HG03521 (cell line): Measurements from ENCODE around the gene PSME2.

Experiments used
- ATAC-seq: cut with Tn5 transposase; IDR thresholded peaks from one replicate; pipeline ENCODE4 v1.9.1; 2021; ENCODE audit warnings: mild to moderate bottlenecking, moderate library complexity; ENCODE audit not compliant: unreplicated experiment

PSME2 gene

DNA sequence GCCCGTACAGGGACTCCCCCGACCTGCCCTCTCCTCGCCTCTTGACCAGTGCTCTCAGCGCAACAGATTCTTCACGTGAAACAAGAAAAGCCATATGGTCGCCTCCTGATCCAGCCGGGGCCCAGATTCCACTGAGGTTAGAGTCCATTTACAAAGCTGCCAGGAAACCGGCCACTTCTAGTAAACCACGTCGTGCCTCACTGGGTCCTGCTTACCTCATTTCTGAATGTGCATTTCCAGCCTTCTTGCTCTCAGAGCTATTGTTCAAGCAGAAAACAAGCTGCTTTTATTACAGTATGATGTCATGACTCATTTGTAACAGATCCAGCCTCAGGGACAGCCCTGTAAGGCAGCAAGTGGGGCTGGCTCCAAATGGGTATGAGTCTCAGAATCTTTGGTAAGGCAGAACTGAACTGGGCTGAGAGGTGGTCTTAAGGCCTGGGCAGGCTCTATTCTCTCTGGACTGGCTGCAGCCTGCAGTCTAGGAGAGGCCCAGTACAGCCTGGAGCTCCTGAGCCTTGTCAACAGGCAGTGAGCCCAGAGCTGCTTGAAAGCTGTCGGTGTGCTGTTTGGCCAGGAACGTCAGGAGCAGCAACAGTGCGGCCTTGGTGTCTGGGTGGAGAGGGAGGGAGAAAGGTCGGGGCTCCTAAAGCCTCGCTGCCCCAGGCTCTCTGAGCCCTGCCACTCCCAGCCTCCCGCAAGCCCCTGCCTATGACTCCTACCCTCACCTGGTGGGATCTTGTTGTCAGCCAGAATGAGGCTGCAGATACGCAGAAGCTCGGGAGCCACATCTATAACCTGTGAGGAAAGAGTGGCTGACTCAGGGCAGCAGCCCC lies 33.8 kb upstream of the PSME2 start:
- no peak for ATAC-seq

DNA sequence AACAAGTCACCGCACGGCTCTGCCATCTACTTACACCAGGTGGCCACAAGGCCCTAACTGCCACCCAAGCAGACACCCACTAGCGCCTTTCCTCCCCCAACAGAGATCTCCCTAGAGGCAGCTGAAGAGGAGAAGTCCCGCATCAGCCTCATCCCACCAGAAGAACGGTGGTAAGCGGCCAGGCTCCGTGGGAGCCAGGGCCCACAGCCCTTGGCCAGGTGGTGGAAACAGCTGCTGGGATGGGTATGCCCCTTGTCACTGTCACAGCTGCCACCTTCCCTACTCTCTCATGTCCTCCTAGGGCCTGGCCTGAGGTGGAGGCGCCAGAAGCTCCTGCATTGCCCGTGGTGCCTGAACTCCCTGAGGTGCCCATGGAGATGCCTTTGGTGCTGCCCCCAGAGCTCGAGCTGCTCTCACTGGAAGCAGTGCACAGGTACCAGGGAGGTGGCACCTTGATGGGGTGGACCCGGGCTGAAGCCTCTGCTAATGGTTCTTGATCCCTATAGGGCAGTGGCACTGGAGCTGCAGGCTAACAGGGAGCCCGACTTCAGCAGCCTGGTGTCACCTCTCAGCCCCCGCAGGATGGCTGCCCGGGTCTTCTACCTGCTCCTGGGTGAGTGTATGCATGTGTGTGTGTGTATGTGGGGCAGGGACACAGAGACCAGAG lies 33.0 kb upstream of the PSME2 start:
- ATAC-seq, result no peak

DNA sequence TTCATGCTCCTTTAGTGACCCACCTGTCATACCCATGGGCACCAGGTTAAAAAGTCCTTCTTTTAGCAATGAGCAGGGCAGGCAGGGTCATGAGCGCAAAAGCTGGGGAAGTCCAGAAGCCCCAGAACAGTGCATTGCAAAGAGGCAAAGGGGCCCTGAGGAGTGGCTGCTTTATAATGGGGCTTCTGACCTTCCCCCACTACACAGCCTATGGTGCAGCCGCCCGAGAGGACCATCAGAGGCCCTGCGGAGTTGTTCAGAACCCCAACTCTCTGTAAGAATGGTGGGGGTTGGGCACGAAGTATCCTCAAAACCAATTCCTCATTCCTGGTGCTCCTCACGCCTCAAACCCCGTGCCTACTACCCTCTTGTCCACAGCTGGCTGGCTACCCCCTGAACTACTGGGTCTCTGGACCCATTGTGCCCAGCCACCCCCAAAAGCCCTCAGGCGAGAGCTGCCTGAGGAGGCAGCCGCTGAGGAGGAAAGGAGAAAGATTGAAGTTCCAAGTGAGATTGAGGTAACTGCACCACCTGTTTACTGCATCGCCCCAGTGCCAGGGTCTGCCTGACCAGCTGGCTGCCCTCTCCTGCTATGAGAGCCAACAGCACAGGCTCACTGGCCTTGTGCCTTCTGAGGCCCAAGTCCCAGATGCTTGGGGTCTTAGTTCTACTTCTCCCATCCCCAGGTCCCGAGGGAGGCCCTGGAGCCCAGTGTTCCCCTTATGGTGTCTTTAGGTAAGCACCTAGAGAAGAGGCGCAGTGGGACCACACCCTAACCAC lies 32.2 kb upstream of the PSME2 start:
- no peak for ATAC-seq

DNA sequence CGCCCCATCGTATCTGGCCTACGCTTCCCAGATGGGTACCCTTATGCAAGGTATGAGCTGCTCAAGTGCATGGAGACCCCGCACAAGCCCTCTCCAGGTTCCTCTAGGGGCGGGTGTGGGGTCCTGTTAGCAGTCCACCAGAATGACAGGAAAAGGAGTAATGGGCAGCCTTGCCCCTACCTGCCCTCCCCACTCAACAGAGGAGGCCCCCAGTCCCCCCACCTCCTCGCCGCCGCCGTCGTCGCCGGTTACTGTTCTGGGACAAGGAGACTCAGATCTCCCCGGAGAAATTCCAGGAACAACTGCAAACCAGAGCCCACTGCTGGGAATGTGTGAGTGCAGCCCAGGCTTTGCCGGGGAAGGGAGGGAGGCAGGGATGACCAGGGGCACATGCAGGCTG lies 31.5 kb upstream of the PSME2 start:
- ATAC-seq, result no peak

DNA sequence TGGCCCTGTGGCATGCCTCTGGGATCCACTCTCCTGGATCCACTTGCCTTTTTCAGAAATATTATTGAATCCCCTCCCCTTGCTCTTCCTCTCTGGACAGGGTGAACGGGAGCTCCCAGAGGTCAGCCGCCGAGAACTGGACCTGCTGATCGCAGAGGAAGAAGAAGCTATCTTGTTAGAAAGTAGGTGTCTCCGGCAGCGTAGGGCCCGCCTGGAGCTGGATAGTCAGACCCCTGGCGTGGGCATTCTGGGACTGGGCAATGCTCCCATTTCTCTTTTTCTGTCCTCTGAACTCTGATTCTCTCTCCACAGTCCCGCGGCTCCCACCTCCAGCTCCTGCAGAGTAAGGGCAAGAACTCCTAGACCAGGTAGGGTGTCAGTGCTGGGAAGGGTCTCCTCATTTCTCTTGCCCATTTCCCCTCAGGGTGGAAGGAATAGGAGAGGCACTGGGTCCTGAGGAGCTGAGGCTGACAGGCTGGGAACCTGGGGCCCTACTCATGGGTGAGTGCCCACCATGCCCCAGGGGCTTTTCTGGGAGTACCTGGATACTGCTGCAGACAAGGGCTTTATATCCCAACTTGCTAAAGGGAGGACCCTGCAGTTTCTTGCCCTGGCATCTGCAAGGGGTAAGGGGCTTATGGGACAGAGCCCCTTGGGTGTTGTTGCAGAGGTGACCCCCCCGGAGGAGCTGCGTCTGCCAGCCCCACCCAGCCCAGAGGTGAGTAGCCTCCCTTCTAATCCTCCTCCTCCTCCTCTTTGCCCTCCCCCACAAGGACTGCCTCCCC lies 30.8 kb upstream of the PSME2 start:
- no peak for ATAC-seq

DNA sequence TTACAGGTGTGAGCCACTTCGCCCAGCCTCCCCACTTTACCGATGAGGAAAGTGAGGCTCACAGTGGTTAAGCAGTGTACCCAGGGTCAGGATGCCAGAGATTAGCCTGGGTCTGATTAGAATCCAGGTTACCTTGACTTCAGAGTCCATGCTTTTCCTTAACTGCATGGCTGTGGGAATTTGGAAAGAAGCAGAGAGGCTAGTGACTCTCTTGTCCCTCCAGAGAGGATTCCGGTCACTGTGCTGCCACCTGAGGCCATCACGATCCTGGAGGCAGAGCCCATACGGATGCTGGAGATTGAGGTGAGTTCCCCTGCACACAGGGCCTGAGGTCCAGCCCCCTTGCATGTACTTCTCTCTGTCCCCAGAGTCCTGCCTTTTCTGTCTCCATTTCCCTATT lies 30.2 kb upstream of the PSME2 start:
- ATAC-seq, result no peak

DNA sequence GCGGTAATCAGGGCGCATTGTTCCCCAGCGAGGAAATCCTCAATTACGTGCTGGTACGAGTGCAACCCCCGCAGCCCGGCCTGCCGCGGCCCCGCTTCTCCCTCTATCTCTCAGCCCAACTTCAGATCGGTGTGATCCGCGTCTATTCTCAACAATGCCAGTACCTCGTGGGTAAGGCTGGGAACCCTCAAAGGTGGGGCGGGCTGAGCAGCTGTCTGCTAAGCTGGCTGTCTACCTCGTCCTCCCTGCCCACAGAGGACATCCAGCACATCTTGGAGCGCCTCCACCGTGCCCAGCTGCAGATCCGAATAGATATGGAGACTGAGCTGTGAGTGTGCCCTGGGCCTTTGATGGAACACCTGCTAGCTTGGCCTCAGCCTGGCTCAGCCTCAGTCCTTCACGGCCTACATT lies 26.5 kb upstream of the PSME2 start:
- ATAC-seq, result no peak

DNA sequence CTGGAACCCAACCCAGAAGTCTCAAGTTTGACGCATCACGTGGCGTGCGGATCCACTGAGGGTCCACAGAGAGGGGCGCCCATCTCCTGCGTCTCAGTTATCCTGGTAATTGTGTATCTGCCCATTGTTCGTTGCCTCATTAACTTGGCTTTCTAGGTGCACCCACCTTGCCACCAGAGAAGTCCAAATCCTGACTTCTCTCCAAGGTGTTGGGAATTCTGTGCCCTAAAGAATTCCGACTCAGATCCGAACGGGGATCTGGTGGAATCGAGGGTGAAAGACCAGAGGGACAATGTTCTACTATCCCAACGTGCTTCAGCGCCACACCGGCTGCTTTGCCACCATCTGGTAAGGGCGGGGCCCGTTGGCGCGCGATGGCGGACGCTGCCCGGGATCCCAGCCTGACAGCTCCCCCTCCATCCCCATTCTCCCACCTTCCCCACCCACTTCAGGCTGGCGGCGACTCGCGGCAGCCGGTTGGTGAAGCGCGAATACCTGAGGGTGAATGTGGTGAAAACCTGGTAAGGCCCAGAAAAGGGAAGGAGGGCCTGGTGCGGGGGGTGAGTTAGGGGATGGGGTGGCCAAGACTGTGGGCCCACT lies 26.0 kb upstream of the PSME2 start:
- no peak for ATAC-seq

DNA sequence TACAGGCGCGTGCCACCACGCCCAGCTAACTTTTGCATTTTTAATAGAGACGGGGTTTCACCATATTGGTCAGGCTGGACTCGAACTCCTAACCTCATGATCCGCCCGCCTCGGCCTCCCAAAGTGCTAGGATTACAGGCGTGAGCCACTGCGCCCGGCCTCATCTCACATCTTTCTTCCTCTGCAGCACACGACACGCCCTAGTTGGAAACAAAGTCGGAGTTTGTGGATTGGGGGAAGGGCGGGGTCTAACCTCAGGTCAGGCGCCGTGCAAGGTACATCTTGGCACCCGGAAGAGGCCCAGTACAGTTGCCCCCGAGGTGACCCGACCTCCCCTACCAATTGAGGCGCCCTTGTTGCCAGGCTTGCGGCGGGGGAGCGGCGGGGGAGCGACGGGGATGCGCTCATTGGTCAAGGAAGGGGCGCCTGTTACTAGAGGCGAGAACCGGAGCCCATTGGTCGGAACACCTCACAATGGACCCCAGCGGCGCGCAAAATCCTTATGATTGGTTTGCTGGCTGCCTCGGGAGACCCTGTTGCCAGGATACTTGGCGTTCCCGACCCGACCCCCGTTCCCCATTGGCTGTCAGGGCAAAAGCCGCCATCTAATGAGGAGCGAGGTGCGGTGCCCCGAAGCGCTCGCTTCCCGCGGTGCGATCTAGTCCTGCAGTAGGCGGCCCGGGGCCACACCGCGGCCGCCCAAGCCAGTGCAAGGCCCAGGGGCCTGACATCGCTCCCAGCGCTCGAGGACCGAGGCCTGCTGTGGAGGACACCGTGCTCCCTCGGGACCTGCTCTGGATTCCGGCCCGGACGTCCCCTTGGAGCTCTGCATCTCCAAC lies 25.2 kb upstream of the PSME2 start, which contains the start of gene REC8:
REC8 (plus strand) TSS at position 659 of the 839 bp plus-strand sequence. CDS start 473 bp downstream, outside the sequence.
- ATAC-seq, result peak; percentile 66

DNA sequence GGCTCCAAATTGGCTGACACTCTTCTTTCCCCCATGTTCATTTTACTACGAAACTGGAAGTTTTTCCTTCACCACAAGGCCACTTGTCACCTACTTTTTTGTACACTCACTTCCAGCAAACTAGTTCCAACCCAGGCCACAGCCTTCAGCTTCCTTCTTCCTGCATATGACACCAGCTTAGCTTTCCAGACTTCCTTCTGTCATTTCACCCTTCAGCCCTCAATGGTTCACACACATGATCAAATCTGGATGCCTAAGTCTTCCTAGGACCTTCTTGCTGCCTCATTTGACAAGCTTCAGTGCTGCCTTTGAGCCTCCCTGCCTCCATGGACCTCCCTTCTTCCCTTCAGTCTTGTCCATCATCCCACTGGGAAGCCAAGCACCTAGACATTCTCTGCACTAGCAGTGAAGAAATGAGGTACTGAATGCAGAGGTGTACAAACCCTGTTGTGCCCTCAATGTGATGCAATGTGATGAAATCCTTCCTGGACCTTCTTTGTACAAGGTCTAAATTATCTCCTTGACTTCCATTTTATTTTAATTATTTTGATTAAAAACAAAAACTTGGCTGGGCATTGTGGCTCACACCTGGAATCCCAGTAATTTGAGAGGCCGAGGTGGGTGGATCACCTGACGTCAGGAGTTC lies 21.2 kb upstream of the PSME2 start:
- no peak for ATAC-seq

DNA sequence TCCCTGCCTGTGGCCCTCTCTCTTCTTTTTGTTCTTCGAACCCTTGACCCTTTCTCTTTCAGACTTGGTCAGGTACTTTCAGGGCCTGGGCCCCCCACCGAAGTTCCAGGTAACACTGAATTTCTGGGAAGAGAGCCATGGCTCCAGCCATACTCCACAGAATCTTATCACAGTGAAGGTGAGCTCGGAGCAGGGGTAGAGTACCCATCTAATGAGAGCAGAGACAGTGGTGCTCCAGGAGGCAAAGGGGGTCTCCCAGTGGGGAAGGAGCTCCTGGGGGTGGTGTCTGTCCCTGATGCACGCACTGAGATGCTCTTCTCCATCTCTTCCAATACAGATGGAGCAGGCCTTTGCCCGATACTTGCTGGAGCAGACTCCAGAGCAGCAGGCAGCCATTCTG lies 19.4 kb upstream of the PSME2 start:
- no peak for ATAC-seq

DNA sequence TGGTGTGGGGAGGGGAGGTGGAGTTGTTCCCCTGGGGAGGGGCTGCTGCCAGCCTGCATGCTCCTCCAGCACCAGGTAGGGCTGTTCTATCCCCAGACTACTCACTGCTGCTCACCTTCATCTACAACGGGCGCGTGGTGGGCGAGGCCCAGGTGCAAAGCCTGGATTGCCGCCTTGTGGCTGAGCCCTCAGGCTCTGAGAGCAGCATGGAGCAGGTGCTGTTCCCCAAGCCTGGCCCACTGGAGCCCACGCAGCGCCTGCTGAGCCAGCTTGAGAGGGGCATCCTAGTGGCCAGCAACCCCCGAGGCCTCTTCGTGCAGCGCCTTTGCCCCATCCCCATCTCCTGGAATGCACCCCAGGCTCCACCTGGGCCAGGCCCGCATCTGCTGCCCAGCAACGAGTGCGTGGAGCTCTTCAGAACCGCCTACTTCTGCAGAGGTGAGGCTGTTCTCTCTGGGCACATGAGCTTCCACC lies 18.1 kb upstream of the PSME2 start:
- no peak for ATAC-seq

DNA sequence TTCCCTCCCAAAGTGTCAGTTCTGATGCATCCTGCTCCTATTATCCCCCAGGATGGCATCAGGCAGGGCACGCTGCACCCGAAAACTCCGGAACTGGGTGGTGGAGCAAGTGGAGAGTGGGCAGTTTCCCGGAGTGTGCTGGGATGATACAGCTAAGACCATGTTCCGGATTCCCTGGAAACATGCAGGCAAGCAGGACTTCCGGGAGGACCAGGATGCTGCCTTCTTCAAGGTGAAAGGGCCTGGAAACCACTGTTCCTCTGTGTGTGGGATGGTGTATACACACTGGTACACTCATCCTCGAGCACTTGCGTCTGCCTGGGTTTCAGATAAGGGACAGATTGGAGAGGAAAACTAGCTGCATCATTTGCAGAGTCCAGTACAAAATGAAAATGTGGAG lies 15.7 kb upstream of the PSME2 start:
- ATAC-seq, result no peak

DNA sequence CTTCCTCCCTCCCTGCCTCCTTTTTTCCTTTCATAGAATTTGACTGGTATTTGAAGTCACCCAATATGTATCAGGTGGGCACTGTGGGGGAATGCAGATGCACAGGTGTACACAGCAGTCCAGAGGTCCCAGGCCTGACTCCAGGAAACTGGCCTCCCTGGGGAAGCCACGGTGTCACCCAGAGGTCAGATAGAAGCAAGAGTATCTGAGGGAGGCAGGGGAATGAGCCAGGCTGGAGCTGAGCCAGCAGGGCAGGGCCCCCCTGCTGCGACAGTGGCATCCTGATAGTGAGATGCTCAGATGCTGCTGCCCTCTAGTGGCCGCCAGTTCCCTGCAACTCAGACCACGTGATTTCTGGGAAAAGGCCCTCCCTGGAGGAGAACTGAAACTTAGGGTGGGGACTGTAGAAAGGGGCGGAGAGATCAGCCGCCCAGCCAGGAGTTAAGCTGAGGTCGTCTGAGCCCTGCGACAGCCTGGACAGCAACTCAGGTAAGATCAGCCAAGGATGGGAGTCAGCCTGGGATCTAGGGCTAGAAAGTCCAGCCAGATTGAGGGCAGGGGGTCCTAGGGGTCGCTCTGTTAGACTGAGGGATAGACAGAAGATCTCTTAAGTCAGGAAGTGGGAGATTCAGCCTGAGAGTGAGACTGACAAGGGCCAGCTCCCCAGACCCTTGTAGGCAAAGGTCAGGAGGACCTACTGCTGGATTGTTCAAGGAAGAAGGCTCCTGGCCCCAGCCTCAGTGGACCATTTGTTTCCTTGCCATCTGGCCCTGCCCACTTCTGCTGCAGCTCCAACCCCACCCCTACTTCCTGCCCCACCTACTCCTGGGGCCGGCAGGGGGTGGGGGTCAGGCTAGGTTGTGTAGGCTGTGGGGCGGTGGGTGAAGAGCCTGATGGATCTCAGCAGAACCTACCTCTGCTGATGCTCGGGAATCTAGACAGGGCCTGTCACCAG lies 14.7 kb upstream of the PSME2 start, which contains the start of gene IRF9:
IRF9 (plus strand) TSS at position 416 of the 955 bp plus-strand sequence. CDS start 880 bp downstream, outside the sequence.
- peak; percentile 77 for ATAC-seq

DNA sequence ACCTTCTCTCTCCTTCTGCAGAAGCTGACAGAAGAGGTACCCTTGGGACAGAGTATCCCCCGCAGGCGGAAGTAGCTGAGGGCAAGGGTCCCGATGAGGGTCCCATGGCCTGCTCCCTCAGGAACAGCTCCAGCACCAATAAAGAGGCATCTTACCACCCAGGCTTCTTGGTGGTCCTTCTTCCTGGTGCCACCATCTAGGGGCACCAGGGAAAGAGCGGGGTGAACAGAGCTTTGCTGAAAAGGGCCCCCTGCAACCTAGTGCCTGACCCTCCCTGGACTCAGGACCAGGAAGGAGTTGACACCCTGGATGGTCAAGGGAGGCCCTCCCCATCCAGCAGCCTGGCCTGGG lies 14.1 kb upstream of the PSME2 start:
- ATAC-seq, result no peak

DNA sequence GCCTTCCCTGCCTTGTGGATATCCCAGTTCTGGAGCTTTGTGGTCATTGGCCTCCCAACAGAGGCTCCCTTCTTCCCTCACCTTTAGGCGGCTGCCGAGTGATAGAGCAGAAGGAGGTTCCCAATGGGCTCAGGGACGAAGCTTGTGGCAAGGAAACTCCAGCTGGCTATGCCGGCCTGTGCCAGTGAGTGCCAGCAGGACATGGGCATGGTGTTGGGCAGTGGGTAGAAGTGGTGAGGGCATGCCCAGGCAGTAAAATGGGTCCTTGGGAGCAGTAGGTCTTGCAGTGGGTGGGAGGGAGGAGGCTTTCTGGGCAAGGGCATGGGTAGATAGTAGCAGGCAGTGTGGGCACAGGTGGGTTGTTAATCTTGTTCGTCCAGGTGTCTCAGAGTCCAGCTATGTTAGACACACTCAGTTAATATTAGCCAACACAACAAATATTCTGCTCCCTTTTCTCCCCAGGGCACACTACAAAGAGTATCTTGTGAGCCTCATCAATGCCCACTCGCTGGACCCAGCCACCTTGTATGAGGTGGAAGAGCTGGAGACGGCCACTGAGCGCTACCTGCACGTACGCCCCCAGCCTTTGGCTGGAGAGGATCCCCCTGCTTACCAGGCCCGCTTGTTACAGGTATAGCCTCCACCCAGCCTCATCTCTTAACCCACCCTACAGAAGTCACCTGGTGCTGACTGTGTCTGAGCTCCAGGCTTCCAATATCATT lies 13.5 kb upstream of the PSME2 start:
- no peak for ATAC-seq

DNA sequence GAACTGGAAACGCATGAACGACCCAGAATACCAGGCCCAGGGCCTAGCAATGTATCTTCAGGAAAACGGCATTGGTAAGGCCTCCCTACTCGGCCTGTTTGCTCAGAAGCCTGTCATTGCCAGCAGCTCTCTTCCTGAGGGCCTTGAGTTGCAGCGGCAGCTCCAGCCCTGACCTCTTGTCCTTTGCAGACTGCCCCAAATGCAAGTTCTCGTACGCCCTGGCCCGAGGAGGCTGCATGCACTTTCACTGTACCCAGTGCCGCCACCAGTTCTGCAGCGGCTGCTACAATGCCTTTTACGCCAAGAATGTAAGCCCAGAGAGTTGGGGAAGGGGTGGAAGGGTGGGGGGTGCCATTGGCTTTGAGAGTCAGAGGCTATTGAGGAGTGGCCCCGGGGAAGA lies 10.9 kb upstream of the PSME2 start:
- no peak for ATAC-seq
